Stimulated activated CD4-positive, alpha-beta T cell treated with anti-CD3 and anti-CD28 coated beads, Interleukin-4, amount 100 ng/mL, for 24 hours (primary cell): Measurements from ENCODE around the gene SYT1.

Source experiments
- DNase-seq: peaks from one replicate; pipeline ENCODE4 v3.0.0-alpha.2; 2020

SYT1 gene

GRCh38 chr12:79247494-79247893 is 382.9 kb downstream of the SYT1 start:
- DNase-seq = no peak

- no peak for DNase-seq
Measured at GRCh38 chr12:79250186-79250585, 385.6 kb downstream of the SYT1 start.

- DNase-seq = no peak
Measured at GRCh38 chr12:79250960-79251755, 386.6 kb downstream of the SYT1 start.

GRCh38 chr12:79252358-79253075 is 387.9 kb downstream of the SYT1 start:
- DNase-seq = no peak

GRCh38 chr12:79255288-79255687 is 390.7 kb downstream of the SYT1 start:
- no peak for DNase-seq

- DNase-seq = no peak
Measured at GRCh38 chr12:79260923-79261322, 396.3 kb downstream of the SYT1 start.

- DNase-seq = no peak
Measured at GRCh38 chr12:79262938-79263337, 398.4 kb downstream of the SYT1 start.

- DNase-seq = no peak
Measured at GRCh38 chr12:79266343-79267144, 402.0 kb downstream of the SYT1 start.

GRCh38 chr12:79267580-79267979 is 403.0 kb downstream of the SYT1 start:
- no peak for DNase-seq

GRCh38 chr12:79274501-79275064 is 410.0 kb downstream of the SYT1 start:
- DNase-seq = no peak

- no peak for DNase-seq
Measured at GRCh38 chr12:79275631-79276030, 411.1 kb downstream of the SYT1 start.

GRCh38 chr12:79283364-79283763 is 418.8 kb downstream of the SYT1 start:
- no peak for DNase-seq

- DNase-seq = no peak
Measured at GRCh38 chr12:79288911-79289310, 424.3 kb downstream of the SYT1 start.

- no peak for DNase-seq
Measured at GRCh38 chr12:79291711-79292110, 427.1 kb downstream of the SYT1 start.

- no peak for DNase-seq
Measured at GRCh38 chr12:79294590-79294989, 430.0 kb downstream of the SYT1 start.

GRCh38 chr12:79295572-79295971 is 431.0 kb downstream of the SYT1 start:
- DNase-seq = no peak

GRCh38 chr12:79296133-79296532 is 431.6 kb downstream of the SYT1 start:
- no peak for DNase-seq

GRCh38 chr12:79296871-79297270 is 432.3 kb downstream of the SYT1 start:
- DNase-seq = no peak

GRCh38 chr12:79298506-79298905 is 433.9 kb downstream of the SYT1 start:
- no peak for DNase-seq

GRCh38 chr12:79299447-79300198 is 435.0 kb downstream of the SYT1 start:
- DNase-seq = no peak

- no peak for DNase-seq
Measured at GRCh38 chr12:79300199-79300568, 435.6 kb downstream of the SYT1 start.

- DNase-seq = no peak
Measured at GRCh38 chr12:79301181-79301580, 436.6 kb downstream of the SYT1 start.
